ENCODE data around the gene NFE2.

- no peak for TF ChIP-seq CTCF (IDR thresholded peaks at IDR 0.05; ENCODE audit: low read length)
- no peak for TF ChIP-seq EZH2 (IDR thresholded peaks at IDR 0.05; ENCODE audit: borderline replicate concordance, low read length)
Measured at GRCh38 chr12:54286042-54287030, 14.5 kb downstream of the NFE2 start.

Data from OCI-LY1 (cell line).